ENCODE data around the gene SRSF9. TPM values are rescaled to one million over a fixed set of nuclear protein-coding genes. Genes with fewer than 3 reads are reported as not detected.
"Not testable (repeated sequence)": the region's sequence is repeated elsewhere in the genome, so short reads cannot be mapped to it uniquely, and the experiment has no call there.

The SRSF9 gene
- 148 and 192 TPM in 2 replicates for total RNA-seq

DNA sequence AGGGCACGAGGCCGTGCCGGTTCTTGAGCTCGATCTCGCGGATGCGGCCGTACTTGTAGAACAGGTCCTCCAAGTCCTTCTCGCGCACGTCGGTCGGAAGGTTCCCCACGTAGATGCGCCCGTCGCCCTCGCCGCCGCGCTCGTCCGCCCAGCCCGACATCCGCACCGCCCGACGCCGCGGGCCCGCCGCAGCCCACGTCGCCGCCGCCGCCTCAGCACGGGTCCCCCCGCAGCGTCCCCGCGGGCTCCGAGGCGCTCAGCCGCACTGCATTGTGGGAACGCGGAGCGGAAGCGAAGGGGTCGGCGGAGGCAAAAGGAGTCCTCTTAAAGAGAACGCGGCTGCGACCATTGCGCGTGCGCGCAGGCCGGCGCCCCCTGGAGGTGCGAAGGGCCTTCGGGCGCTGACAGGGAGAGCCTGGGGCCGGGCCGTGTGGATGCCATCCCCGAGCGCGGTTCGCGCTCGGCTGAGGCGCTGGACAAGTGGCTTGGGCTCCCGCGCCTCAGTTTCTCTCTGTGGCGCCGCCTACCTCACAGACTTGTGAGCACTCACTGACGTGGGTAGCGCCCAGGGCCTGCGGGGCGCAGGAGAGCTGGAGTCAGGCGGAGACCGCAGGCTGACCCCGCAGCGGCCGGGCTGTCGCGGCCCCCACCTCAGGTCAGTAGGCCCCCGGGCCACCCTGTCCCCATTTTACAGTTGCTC lies at the start of gene SRSF9:
SRSF9 (minus strand) TSS at position 299 of the 700 bp plus-strand sequence; CDS start at position 160, 139 bp downstream.
- TF ChIP-seq CTCF (IDR thresholded peaks at IDR 0.05; ENCODE audit: insufficient read depth, low read depth, low read length): peak; percentile 89
- peak within 1 kb of the TSS; percentile 87 for H3K4me3 ChIP-seq (ENCODE audit: low read depth, low read length)
- DNase-seq (ENCODE audit: low read depth): peak; percentile 98

- not testable (repeated sequence) for DNase-seq (ENCODE audit: low read depth); H3K4me3 ChIP-seq (ENCODE audit: low read depth, low read length)
Observed at GRCh38 chr12:120519324-120519723, 49.8 kb upstream of the SRSF9 start.

DNA sequence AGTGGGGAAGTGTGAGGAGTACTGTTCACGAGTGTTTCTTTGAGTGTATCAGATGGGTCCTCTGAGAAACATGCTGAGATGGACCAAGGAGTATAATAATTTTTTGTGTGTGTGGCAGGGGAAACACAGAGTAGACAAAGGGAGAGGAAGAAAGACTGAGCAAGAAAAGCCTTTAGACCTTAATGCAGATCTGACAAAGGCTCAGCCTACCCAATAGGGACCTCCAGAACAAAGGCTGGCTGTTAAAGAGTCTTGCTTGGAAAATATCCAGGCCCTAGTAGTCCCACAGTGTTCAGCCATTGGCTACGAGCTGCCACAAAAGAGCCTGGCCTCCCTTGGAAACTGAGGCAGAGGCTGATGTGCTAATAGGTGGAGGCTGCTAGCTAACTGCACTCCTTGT lies 45.9 kb upstream of the SRSF9 start:
- no peak for TF ChIP-seq CTCF (IDR thresholded peaks at IDR 0.05; ENCODE audit: insufficient read depth, low read depth, low read length)
- H3K4me3 ChIP-seq (ENCODE audit: low read depth, low read length): no peak overlapping the region
- DNase-seq (ENCODE audit: low read depth): no peak

GRCh38 chr12:120514002-120514401 lies 44.5 kb upstream of the SRSF9 start:
- no peak for DNase-seq (ENCODE audit: low read depth)
- TF ChIP-seq CTCF (IDR thresholded peaks at IDR 0.05; ENCODE audit: insufficient read depth, low read depth, low read length): no peak
- no peak overlapping the region for H3K4me3 ChIP-seq (ENCODE audit: low read depth, low read length)

DNA sequence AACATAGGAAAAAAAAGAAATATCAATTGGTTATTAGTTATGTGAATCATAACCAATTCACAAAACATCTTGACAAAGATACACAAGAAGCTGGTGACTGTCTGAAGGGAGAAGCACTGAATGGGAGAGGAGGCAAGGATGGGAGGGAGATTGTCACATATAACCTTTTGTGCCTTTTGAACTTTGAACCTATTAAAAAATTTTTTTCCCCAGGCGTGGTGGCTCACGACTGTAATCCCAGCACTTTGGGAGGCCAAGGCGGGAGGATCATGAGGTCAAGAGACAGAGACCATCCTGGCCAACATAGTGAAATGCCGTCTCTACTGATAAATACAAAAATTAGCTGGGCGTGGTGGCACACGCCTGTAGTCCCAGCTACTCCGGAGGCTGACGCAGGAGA lies 39.0 kb upstream of the SRSF9 start:
- no peak for TF ChIP-seq CTCF (IDR thresholded peaks at IDR 0.05; ENCODE audit: insufficient read depth, low read depth, low read length)
- H3K4me3 ChIP-seq (ENCODE audit: low read depth, low read length): no peak overlapping the region
- DNase-seq (ENCODE audit: low read depth): no peak

DNA sequence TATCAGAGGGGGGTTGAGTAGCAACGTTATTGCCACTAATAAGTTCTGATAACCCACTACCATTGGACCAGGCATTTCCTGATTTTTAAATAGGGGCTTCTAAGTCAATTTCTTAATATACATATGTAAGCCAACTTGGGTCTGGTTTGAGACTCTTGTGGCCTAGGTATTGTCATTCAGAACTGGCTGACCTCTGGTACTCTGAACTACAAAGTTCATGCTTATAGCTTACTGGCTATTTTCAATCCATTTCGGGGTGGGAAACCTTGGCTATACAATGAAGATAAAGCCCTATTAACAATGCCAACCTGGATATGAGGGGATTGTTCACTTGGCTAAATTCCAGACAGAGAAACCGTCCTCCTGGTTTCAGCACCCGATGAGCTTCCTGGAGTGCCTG lies 35.0 kb upstream of the SRSF9 start:
- TF ChIP-seq CTCF (IDR thresholded peaks at IDR 0.05; ENCODE audit: insufficient read depth, low read depth, low read length): no peak
- DNase-seq (ENCODE audit: low read depth): no peak
- H3K4me3 ChIP-seq (ENCODE audit: low read depth, low read length): no peak overlapping the region

DNA sequence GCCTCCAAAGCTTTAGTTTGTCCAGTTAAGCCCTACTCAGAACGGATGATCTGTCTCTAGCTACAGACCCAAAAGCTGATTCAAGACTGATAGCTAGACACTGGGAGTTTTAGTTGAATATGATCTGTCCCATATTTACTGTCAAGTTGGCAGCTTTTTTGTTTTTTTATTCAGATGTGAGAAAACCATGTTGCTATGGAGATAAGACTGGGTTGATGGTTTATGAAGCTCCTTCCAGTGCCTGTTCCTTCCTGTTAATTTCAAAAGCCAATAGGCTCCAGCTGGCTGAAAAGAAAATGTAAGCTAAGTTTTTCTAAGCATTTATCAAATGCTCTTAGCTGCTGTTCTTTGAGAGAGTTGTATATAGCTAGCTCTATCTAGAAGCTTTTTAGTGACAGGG lies 31.0 kb upstream of the SRSF9 start:
- no peak for TF ChIP-seq CTCF (IDR thresholded peaks at IDR 0.05; ENCODE audit: insufficient read depth, low read depth, low read length)
- H3K4me3 ChIP-seq (ENCODE audit: low read depth, low read length): no peak overlapping the region
- peak; percentile 4 for DNase-seq (ENCODE audit: low read depth)
